Liver (tissue), 9 donors: ENCODE data around the gene SCGB2B2. TPM values are rescaled to one million over a fixed set of nuclear protein-coding genes. Genes with fewer than 3 reads are reported as not detected.

Experiments
- DNase-seq: peaks from one replicate; pipeline ENCODE4 v3.0.0-alpha.2; 2017; ENCODE audit warnings: low spot score
- H3K27ac ChIP-seq, 2 donors: one replicate each; pipeline ENCODE4 v1.7.0; 2013; ENCODE audit warnings: inconsistent platforms in 2 of 2, low read length in 2 of 2, control low read depth in 1 of 2, low read depth in 1 of 2, mild to moderate bottlenecking in 1 of 2
- H3K27me3 ChIP-seq, 4 donors: one replicate each; pipeline versions ENCODE4 v1.6.1 to v1.7.0; 2013; ENCODE audit warnings: low read length in 3 of 4, inconsistent platforms in 1 of 4, mild to moderate bottlenecking in 1 of 4, moderate library complexity in 1 of 4; ENCODE audit not compliant: control insufficient read depth in 4 of 4, insufficient read depth in 4 of 4
- H3K36me3 ChIP-seq, 4 donors: one replicate each; pipeline versions ENCODE4 v1.6.1 to v1.7.0; 2013; ENCODE audit warnings: low read length in 3 of 4, mild to moderate bottlenecking in 3 of 4, low read depth in 1 of 4, moderate library complexity in 1 of 4; ENCODE audit not compliant: control insufficient read depth in 4 of 4, insufficient read depth in 3 of 4
- H3K4me1 ChIP-seq, 4 donors: one replicate each; pipeline versions ENCODE4 v1.6.1 to v1.7.0; 2013; ENCODE audit warnings: low read length in 3 of 4, mild to moderate bottlenecking in 3 of 4, moderate library complexity in 1 of 4; ENCODE audit not compliant: control insufficient read depth in 4 of 4, insufficient read depth in 4 of 4
- H3K4me3 ChIP-seq, 3 donors: one replicate each; pipeline versions ENCODE4 v1.6.1 to v1.7.0; 2013; ENCODE audit warnings: low read length in 3 of 3, control low read depth in 1 of 3, low read depth in 1 of 3, mild to moderate bottlenecking in 1 of 3
- H3K9ac ChIP-seq, 2 donors: one replicate each; pipeline ENCODE4 v1.7.0; 2013; ENCODE audit warnings: low read length in 2 of 2, mild to moderate bottlenecking in 2 of 2, moderate library complexity in 2 of 2, control low read depth in 1 of 2, low read depth in 1 of 2
- H3K9me3 ChIP-seq, 4 donors: one replicate each; pipeline versions ENCODE4 v1.6.1 to v1.7.0; 2013; ENCODE audit warnings: low read length in 3 of 4; ENCODE audit not compliant: control insufficient read depth in 4 of 4
- ATF3 ChIP-seq: IDR thresholded peaks from 2 replicates; pipeline ENCODE4 v1.6.1; 2016; ENCODE audit warnings: antibody characterized with exemption
- CTCF ChIP-seq: fragments of 150-350 bp; IDR thresholded peaks from 2 replicates; pipeline ENCODE4 v1.5.1; 2017; ENCODE audit warnings: improper control_type of control experiment, low read depth, low read length; ENCODE audit not compliant: missing input control
- GABPA ChIP-seq, 2 donors: IDR thresholded peaks in 1 of 2; conservative IDR thresholded peaks in 1 of 2; 2 replicates each; pipeline ENCODE4 v1.6.1; 2016; ENCODE audit warnings: antibody characterized with exemption in 2 of 2, mild to moderate bottlenecking in 1 of 2, moderate library complexity in 1 of 2
- MAX ChIP-seq: IDR thresholded peaks from 2 replicates; pipeline ENCODE4 v1.6.1; 2016; ENCODE audit warnings: antibody characterized with exemption
- RAD21 ChIP-seq, 2 donors: IDR thresholded peaks; 2 replicates each; pipeline ENCODE4 v1.6.1; 2016; ENCODE audit warnings: antibody characterized with exemption in 2 of 2, mild to moderate bottlenecking in 2 of 2
- REST ChIP-seq: IDR thresholded peaks from 2 replicates; pipeline ENCODE4 v1.6.1; 2016; ENCODE audit warnings: antibody characterized with exemption, mild to moderate bottlenecking
- ZBTB33 ChIP-seq: IDR thresholded peaks from 2 replicates; pipeline ENCODE4 v1.6.1; 2016; ENCODE audit warnings: antibody characterized with exemption
- WGBS: extraction: QIAGEN DNeasy Blood & Tissue Kit; methylation state at CpG from one replicate; pipeline ENCODE4 v1.1.7; 2013; 5-methylcytosine and 5-hydroxymethylcytosine counted together
- polyA plus RNA-seq, 2 donors: library from polyadenylated mRNA; stranded (reverse) in 1 of 2; unstranded in 1 of 2; fragments of 200-250 nt in 1 of 2; fragments of >200 nt in 1 of 2; fragmentation: Nextera tagmentation in 1 of 2; extraction: Ambion mirVana in 1 of 2; gene quantifications; one replicate each; pipeline versions ENCODE4 v1.2.1 to v1.2.3, GENCODE V29; 2013 to 2015
- total RNA-seq, 2 donors: library from RNA; depleted of rRNA; stranded (reverse); fragments of >200 nt; gene quantifications; one replicate each; pipeline ENCODE4 v1.2.3, GENCODE V29; 2014
- donor health status: healthy.
- donor health status: healthy.
- donor health status: healthy.
- donor health status: healthy.
- donor health status: healthy.

Gene SCGB2B2
- total and polyA plus RNA-seq, 4 donors = 0.09 to 0.50 (median 0.25) TPM; not detected in 1

- peak; percentile 37 for DNase-seq
Measured at GRCh38 chr19:34712395-34713261, 35.7 kb upstream of the SCGB2B2 start.

More at GRCh38 chr19:34712395-34713261, 35.7 kb upstream of the SCGB2B2 start:
- 37% methylated on average over 11 of the region's 11 CpGs for WGBS
- Histone ChIP-seq H3K4me3 (no peak overlapping the region), H3K27me3 (peaks cover 0 to 2% (median 0%) of the 10 kb centered on the region in 4 donors), H3K36me3 (no peaks in the 10 kb centered on the region), H3K27ac (no peak overlapping the region), H3K9me3 (peaks cover 0 to 22% (median 3%) of the 10 kb centered on the region in 4 donors), H3K9ac (no peak overlapping the region), H3K4me1 (no peaks in the 10 kb centered on the region)
- peak; percentile 97 to 98 for TF ChIP-seq RAD21 (IDR thresholded peaks at IDR 0.05)
- TF ChIP-seq ZBTB33 = no peak
- no peak for TF ChIP-seq ATF3
- no peak for TF ChIP-seq GABPA (IDR thresholded peaks at IDR 0.05 in 1 of 2, conservative IDR thresholded peaks at IDR 0.05 in 1 of 2)
- TF ChIP-seq REST = no peak
- TF ChIP-seq CTCF = peak; percentile 92
- peak; percentile 37 for TF ChIP-seq MAX
